Tibial nerve (tissue), 4 donors: ENCODE results near the gene CDHR5.

ENCODE experiments used
- EP300 ChIP-seq, 2 donors: sonication (generic); formaldehyde crosslinking; IDR thresholded peaks; one replicate each; pipeline ENCODE4 v1.6.1; 2017; ENCODE audit warnings: antibody characterized with exemption in 2 of 2, mild to moderate bottlenecking in 1 of 2
- POLR2A ChIP-seq, 2 donors: fragments of 450-650 bp; IDR thresholded peaks; one replicate each; pipeline ENCODE4 v1.6.1; 2017; ENCODE audit warnings: antibody characterized with exemption in 2 of 2, mild to moderate bottlenecking in 2 of 2, moderate library complexity in 2 of 2
- TF ChIP-seq, protein P1 (sequence below), 5 experiments: fragments of 200-600 bp in 3 of 5; fragments of 450-650 bp in 2 of 5; sonication (generic) in 3 of 5; IDR thresholded peaks; one replicate each; pipeline ENCODE4 v1.5.1; 2016 to 2019; ENCODE audit warnings: antibody characterized with exemption in 5 of 5, mild to moderate bottlenecking in 3 of 5, moderate library complexity in 2 of 5

DNA sequence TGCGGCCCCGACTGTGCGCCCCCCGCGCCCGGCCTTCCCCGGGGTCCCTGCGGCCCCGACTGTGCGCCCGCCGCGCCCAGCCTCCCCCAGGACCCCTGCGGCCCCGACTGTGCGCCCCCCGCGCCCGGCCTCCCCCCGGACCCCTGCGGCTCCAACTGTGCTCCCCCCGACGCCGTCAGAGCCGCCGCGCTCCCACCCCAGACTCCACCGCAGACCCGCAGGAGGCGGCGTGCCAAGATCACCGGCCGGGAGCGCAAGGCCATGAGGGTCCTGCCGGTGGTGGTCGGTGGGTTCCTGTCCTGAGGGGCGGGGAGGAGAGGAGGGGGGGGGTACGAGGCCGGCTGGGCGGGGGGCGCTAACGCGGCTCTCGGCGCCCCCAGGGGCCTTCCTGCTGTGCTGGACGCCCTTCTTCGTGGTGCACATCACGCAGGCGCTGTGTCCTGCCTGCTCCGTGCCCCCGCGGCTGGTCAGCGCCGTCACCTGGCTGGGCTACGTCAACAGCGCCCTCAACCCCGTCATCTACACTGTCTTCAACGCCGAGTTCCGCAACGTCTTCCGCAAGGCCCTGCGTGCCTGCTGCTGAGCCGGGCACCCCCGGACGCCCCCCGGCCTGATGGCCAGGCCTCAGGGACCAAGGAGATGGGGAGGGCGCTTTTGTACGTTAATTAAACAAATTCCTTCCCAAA is 15.4 kb upstream of the CDHR5 start:
- TF ChIP-seq, protein P1, sequence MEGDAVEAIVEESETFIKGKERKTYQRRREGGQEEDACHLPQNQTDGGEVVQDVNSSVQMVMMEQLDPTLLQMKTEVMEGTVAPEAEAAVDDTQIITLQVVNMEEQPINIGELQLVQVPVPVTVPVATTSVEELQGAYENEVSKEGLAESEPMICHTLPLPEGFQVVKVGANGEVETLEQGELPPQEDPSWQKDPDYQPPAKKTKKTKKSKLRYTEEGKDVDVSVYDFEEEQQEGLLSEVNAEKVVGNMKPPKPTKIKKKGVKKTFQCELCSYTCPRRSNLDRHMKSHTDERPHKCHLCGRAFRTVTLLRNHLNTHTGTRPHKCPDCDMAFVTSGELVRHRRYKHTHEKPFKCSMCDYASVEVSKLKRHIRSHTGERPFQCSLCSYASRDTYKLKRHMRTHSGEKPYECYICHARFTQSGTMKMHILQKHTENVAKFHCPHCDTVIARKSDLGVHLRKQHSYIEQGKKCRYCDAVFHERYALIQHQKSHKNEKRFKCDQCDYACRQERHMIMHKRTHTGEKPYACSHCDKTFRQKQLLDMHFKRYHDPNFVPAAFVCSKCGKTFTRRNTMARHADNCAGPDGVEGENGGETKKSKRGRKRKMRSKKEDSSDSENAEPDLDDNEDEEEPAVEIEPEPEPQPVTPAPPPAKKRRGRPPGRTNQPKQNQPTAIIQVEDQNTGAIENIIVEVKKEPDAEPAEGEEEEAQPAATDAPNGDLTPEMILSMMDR (IDR thresholded peaks at IDR 0.05), result no peak
- TF ChIP-seq EP300 (IDR thresholded peaks at IDR 0.05) (no peak), POLR2A (IDR thresholded peaks at IDR 0.05) (no peak)
